GM21381 (cell line): Measurements from ENCODE around the gene SPIRE1.

Experiments used
- ATAC-seq: cut with Tn5 transposase; IDR thresholded peaks from one replicate; pipeline ENCODE4 v1.9.1; 2021; ENCODE audit warnings: mild to moderate bottlenecking, moderate library complexity; ENCODE audit not compliant: unreplicated experiment

The SPIRE1 gene

GRCh38 chr18:12657684-12658425, at the start of gene SPIRE1:
TSS of gene SPIRE1 (minus strand) at chr18:12658107. CDS start at chr18:12657866, 241 bp downstream.
- peak; percentile 68 for ATAC-seq

GRCh38 chr18:12703664-12704063, 45.8 kb upstream of the SPIRE1 start:
- no peak for ATAC-seq

DNA sequence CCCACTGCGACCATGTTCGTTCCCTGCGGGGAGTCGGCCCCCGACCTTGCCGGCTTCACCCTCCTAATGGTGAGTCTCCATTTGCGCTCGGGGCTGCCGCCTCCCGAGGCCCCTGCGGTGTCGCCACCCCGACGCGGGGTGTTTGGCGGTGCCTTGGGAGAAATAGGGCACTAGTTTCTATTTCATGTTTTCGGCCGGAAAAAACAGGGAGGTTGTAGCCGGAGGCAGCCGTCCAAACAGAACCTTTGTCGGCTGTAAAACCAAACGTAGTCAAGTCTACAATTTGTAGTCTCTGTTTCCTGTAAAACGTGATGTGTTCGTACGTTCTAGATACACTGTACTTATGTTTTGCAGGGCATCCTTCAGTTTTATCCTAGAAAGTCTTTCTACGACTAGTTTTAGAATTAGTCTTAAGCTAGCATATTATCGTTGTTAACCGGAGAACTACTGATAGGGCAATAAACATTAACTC, 45.2 kb upstream of the SPIRE1 start:
- no peak for ATAC-seq

- peak; percentile 83 for ATAC-seq
Measured at GRCh38 chr18:12702221-12703095, 44.6 kb upstream of the SPIRE1 start, which contains the start of the genes CEP76 and PSMG2. TSS of gene CEP76 (minus strand) at chr18:12702723. CDS start at chr18:12702548, 175 bp downstream. TSS of gene PSMG2 (plus strand) at chr18:12703042. CDS start at chr18:12703108, 66 bp downstream.

- no peak for ATAC-seq
Measured at GRCh38 chr18:12701161-12701560, 43.3 kb upstream of the SPIRE1 start.

DNA sequence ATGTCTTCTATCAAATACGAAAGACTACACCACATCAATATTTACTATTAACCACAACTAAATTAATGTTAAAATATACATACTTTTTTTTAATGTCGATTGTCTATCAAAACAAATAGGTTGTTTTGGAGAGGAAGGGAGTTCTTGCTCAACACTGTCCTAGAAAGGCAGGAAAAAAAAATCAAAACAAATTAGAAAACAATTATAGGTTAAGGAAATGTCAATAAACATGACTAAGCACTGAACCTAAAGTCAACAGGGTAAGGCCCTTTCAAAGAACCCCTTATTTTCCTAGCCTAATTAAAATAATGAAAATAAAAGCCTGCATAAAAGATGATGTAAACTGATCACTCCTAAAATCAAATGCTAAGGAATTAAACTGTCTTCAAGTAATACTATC, 41.8 kb upstream of the SPIRE1 start:
- no peak for ATAC-seq

GRCh38 chr18:12694032-12694431, 36.1 kb upstream of the SPIRE1 start:
- no peak for ATAC-seq

DNA sequence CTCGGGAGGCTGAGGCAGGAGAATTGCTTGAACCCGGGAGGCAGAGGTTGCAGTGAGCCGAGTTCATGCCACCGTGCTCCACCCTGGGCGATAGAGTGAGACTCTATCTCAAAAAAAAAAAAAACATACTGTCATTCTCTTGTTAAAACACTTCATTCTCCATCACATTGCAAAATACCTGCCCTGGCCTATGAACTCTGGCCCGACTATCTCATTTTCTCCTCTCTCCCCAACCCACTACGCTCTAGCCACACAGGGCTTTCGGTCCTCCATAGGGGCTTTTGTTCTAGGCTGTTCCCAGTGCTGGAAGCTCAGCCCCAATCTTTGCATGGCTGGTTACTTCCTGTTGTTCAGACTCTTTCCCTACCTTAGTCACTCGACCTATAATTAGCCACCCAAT, 34.3 kb upstream of the SPIRE1 start:
- ATAC-seq, result no peak

- ATAC-seq, result no peak
Measured at GRCh38 chr18:12689256-12689850, 31.4 kb upstream of the SPIRE1 start.

- ATAC-seq, result no peak
Measured at GRCh38 chr18:12686100-12686499, 28.2 kb upstream of the SPIRE1 start.

GRCh38 chr18:12679183-12679786, 21.4 kb upstream of the SPIRE1 start:
- no peak for ATAC-seq

DNA sequence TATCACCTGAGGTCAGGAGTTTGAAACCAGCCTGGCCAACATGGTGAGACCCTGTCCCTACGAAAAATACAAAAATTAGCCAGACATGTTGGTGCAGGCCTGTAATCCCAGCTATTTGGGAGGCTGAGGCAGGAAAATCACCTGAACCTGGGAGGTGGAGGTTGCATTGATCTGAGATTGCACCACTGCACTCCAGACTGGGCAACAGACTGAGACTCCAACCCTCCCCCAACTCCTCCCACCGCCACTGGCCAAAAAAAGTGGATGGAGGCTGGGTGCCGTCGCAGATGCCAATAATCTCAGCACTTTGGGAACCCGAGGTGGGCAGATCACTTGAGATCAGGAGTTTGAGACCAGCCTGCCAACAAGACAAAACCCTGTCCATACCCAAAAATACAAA, 10.1 kb upstream of the SPIRE1 start:
- no peak for ATAC-seq

DNA sequence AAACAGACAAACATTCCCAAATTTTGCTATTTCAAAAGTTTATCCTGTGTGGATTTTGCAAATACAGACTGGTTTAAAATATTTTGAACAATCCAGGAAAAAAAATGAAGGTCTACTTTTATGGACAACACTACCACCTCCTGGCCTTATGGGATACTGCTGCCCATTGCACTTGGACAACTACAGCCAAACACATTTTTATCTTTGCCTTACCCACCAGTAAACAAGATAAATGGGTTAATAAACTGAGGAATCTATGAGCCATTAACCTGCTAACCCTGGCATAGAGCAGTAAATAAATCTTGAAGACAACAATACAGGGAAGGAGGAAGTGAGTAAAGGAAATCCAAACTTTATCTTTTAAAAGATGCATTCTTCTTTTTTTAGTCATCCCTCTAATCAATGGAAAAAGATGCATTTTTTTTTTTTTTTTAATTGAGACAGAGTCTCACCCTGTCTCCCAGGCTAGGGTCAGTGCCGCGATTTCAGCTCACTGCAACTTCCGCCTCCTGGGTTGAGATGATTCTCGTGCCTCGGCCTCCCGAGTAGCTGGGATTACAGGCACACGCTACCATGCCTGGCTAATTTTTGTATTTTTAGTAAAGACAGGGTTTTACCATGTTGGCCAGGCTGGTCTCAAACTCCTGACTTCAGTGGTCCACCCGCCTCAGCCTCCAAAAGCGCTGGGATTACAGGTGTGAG, 2.1 kb upstream of the SPIRE1 start:
- no peak for ATAC-seq

- ATAC-seq, result peak; percentile 17
Measured at GRCh38 chr18:12658426-12659138, 675 bp upstream of the SPIRE1 start.

- ATAC-seq, result peak; percentile 37
Measured at GRCh38 chr18:12656938-12657683, 796 bp downstream of the SPIRE1 start.

- no peak for ATAC-seq
Measured at GRCh38 chr18:12656605-12656937, 1.3 kb downstream of the SPIRE1 start.

DNA sequence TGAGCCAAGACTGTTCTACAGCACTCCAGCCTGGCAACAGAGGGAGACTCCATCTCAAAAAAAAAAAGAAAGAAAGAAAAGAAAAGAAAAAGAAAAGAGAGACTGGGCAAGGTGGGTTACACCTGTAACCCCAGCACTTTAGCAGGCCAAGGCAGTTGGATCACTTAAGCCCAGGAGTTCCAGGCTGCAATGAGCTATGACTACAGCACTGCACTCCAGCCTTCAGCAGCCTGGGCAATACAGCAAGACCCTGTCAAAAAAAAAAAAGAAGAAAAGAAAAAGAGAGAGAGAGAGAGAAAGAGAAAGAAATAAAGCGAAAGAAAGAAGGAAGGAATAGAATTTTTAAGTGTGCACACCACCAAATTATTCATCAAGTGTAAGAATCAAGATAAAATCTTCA, 2.9 kb downstream of the SPIRE1 start:
- no peak for ATAC-seq

- no peak for ATAC-seq
Measured at GRCh38 chr18:12652861-12653401, 5.0 kb downstream of the SPIRE1 start.

DNA sequence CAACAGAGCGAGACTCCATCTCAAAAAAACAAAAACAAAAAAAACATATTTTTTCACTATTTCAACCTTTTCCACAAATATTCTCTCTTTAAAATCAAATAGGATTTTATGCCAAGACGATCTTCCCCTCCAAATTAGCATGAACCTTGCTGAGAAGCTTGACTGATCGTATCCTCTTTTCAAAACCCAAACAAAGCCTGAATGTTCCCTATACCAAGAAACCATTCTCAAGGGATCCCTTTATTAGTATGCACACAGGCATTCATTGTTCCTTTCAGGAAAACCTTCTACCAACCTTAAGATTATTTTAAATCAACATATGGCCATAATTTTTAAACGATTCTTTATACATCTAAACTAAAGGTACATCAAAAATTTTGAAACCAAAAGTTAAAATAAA, 6.3 kb downstream of the SPIRE1 start:
- ATAC-seq, result no peak
